ENCODE results near the gene TULP1.

- TF ChIP-seq POLR2AphosphoS5 (IDR thresholded peaks at IDR 0.05; ENCODE audit: low read depth, low read length) (no peak), POLR2A (IDR thresholded peaks at IDR 0.05; ENCODE audit: borderline replicate concordance, extremely low read depth, insufficient read depth, insufficient read length) (no peak), CTCF (IDR thresholded peaks at IDR 0.05 in 2 of 3, conservative IDR thresholded peaks at IDR 0.05 in 1 of 3; ENCODE audit: borderline replicate concordance in 1 of 3, insufficient read depth in 1 of 3, low read depth in 2 of 3, low read length in 2 of 3) (no peak), EZH2 (IDR thresholded peaks at IDR 0.05) (no peak), YY1 (IDR thresholded peaks at IDR 0.05; ENCODE audit: extremely low read depth, insufficient replicate concordance, low read depth, low read length) (no peak), REST (IDR thresholded peaks at IDR 0.05; ENCODE audit: low read depth) (no peak), JUND (IDR thresholded peaks at IDR 0.05) (no peak), FOSL1 (IDR thresholded peaks at IDR 0.05; ENCODE audit: low read depth) (no peak), CEBPB (IDR thresholded peaks at IDR 0.05; ENCODE audit: low read depth) (no peak), SIN3A (IDR thresholded peaks at IDR 0.05; ENCODE audit: low read depth) (no peak), MAX (IDR thresholded peaks at IDR 0.05) (no peak), ZBTB33 (IDR thresholded peaks at IDR 0.05; ENCODE audit: extremely low read depth, insufficient replicate concordance, low read length) (no peak), EZH2phosphoT487 (IDR thresholded peaks at IDR 0.05; ENCODE audit: borderline replicate concordance) (no peak)
Measured at GRCh38 chr6:35524380-35525020, 11.8 kb upstream of the TULP1 start.

Measured in HCT116 (cell line).